GM23248 (cell line): ENCODE measurements around the gene DENND1A. TPM values are rescaled to one million over a fixed set of nuclear protein-coding genes. Genes with fewer than 3 reads are reported as not detected.

Source experiments
- DNase-seq: peaks from one replicate; pipeline ENCODE4 v3.0.0-alpha.2; 2015
- H2AFZ ChIP-seq: fragments of 200-600 bp; sonication (generic); 2 replicates; pipeline ENCODE4 v1.6.1; 2016; ENCODE audit warnings: antibody characterized with exemption
- H3F3A ChIP-seq: fragments of 200-600 bp; sonication (generic); 2 replicates; pipeline ENCODE4 v1.6.1; 2016; ENCODE audit warnings: mild to moderate bottlenecking, antibody characterized with exemption, mixed run types; ENCODE audit not compliant: insufficient read depth
- H3K27ac ChIP-seq: fragments of 200-600 bp; sonication (generic); 2 replicates; pipeline ENCODE4 v1.5.1; 2016; ENCODE audit warnings: mild to moderate bottlenecking
- H3K27me3 ChIP-seq: fragments of 200-600 bp; sonication (generic); replicated peaks from 2 replicates; pipeline ENCODE4 v1.6.1; 2016; ENCODE audit warnings: mild to moderate bottlenecking; ENCODE audit not compliant: insufficient read depth
- H3K36me3 ChIP-seq: fragments of 200-600 bp; sonication (generic); 2 replicates; pipeline ENCODE4 v1.6.1; 2016; ENCODE audit warnings: low read depth, mild to moderate bottlenecking
- H3K4me1 ChIP-seq: fragments of 200-600 bp; sonication (generic); 2 replicates; pipeline ENCODE4 v1.6.1; 2016; ENCODE audit warnings: mild to moderate bottlenecking; ENCODE audit not compliant: insufficient read depth
- H3K4me2 ChIP-seq: fragments of 200-600 bp; sonication (generic); one replicate; pipeline ENCODE4 v1.6.1; 2016; ENCODE audit warnings: mild to moderate bottlenecking; ENCODE audit not compliant: unreplicated experiment
- H3K4me3 ChIP-seq: fragments of 200-600 bp; sonication (generic); 2 replicates; pipeline ENCODE4 v1.5.1; 2016; ENCODE audit warnings: mild to moderate bottlenecking
- H3K79me2 ChIP-seq: fragments of 200-600 bp; sonication (generic); 2 replicates; pipeline ENCODE4 v1.6.1; 2016; ENCODE audit warnings: mild to moderate bottlenecking; ENCODE audit not compliant: insufficient read depth
- H3K9ac ChIP-seq: fragments of 200-600 bp; sonication (generic); 2 replicates; pipeline ENCODE4 v1.6.1; 2016; ENCODE audit warnings: mild to moderate bottlenecking
- H3K9me2 ChIP-seq: fragments of 200-600 bp; sonication (generic); 2 replicates; pipeline ENCODE4 v1.6.1; 2016; ENCODE audit warnings: mixed run types, mild to moderate bottlenecking, moderate library complexity; ENCODE audit not compliant: insufficient read depth
- H3K9me3 ChIP-seq: fragments of 200-600 bp; sonication (generic); one replicate; pipeline ENCODE4 v1.6.1; 2017; ENCODE audit warnings: low read depth
- H4K20me1 ChIP-seq: fragments of 200-600 bp; sonication (generic); 2 replicates; pipeline ENCODE4 v1.6.0; 2016; ENCODE audit not compliant: insufficient read depth
- EZH2 ChIP-seq: fragments of 200-600 bp; sonication (generic); IDR thresholded peaks from 2 replicates; pipeline ENCODE4 v1.6.1; 2018; ENCODE audit warnings: antibody characterized with exemption, mild to moderate bottlenecking; ENCODE audit not compliant: insufficient read depth, poor library complexity, severe bottlenecking
- EZH2phosphoT487 ChIP-seq: fragments of 200-600 bp; sonication (generic); IDR thresholded peaks from 2 replicates; pipeline ENCODE4 v1.6.1; 2018; ENCODE audit warnings: antibody characterized with exemption, moderate library complexity, mild to moderate bottlenecking, low read depth; ENCODE audit not compliant: insufficient read depth
- WGBS, 2 experiments: methylation state at CpG; one replicate each; pipeline ENCODE4 v1.1.6; 2015 to 2017; ENCODE audit warnings: low lambda C conversion rate in 2 of 2, low coverage in 1 of 2; ENCODE audit errors: missing lambda C conversion rate in 2 of 2; 5-methylcytosine and 5-hydroxymethylcytosine counted together
- in situ Hi-C: fragments of 300-500 bp; cut with MboI; formaldehyde crosslinking; loops from 2 replicates; pipeline ENCODE4 v1.15.0; 2020
- polyA plus RNA-seq: library from polyadenylated mRNA; unstranded; fragments of >200 nt; fragmentation: Nextera tagmentation; extraction: Ambion mirVana; gene quantifications from 2 replicates; pipeline ENCODE4 v1.2.1, GENCODE V29; 2016
- total RNA-seq: library from RNA; depleted of rRNA; stranded (reverse); fragments of >200 nt; shearing (Covaris generic); gene quantifications from 2 replicates; pipeline ENCODE4 v1.2.3, GENCODE V29; 2014

DENND1A gene
- total and polyA plus RNA-seq, 2 experiments from 2014 or later: 13.2 to 16.4 TPM

- H3K4me3 ChIP-seq: no peak overlapping the region
- no peaks in the 10 kb centered on the region for H3K9me3 ChIP-seq
- H3K79me2 ChIP-seq: peaks cover 56% of the 10 kb centered on the region
- in situ Hi-C loops: no loop called here
- peaks cover 36% of the 10 kb centered on the region for H3F3A ChIP-seq
- TF ChIP-seq EZH2phosphoT487: no peak
- TF ChIP-seq EZH2: no peak
- no peak overlapping the region for H3K9ac ChIP-seq
- H3K36me3 ChIP-seq: no peaks in the 10 kb centered on the region
- no peak overlapping the region for H3K27ac ChIP-seq
- H2AFZ ChIP-seq: no peak overlapping the region
- no peaks in the 10 kb centered on the region for H3K27me3 ChIP-seq
- peak overlapping the region; percentile 34 for H3K4me2 ChIP-seq
- H3K4me1 ChIP-seq: peaks cover 31% of the 10 kb centered on the region
- peak; percentile 46 for DNase-seq
- H4K20me1 ChIP-seq: peaks cover 16% of the 10 kb centered on the region; the same call in 1 of the 2 replicates
- 3 to 9% methylated on average over 2 of the region's 2 CpGs for WGBS, 2 experiments
- H3K9me2 ChIP-seq: no peaks in the 10 kb centered on the region
Measured at GRCh38 chr9:123925819-123926218, 4.1 kb downstream of the DENND1A start.

GRCh38 chr9:123925161-123925560 is 4.8 kb downstream of the DENND1A start:
- no peak for TF ChIP-seq EZH2phosphoT487
- TF ChIP-seq EZH2: no peak
- Histone ChIP-seq H3K9me3 (no peaks in the 10 kb centered on the region), H3F3A (peaks cover 36% of the 10 kb centered on the region), H3K9me2 (no peaks in the 10 kb centered on the region), H2AFZ (no peak overlapping the region), H3K27ac (no peak overlapping the region), H3K4me3 (no peak overlapping the region), H3K4me1 (peaks cover 31% of the 10 kb centered on the region), H3K79me2 (peaks cover 56% of the 10 kb centered on the region), H3K4me2 (peak overlapping the region; percentile 34), H3K27me3 (no peaks in the 10 kb centered on the region), H3K36me3 (no peaks in the 10 kb centered on the region), H3K9ac (no peak overlapping the region), H4K20me1 (peaks cover 16% of the 10 kb centered on the region; the same call in 1 of the 2 replicates)
- in situ Hi-C loops: no loop called here
- WGBS, 2 experiments: 99 to 100% methylated on average over 3 of the region's 3 CpGs
- DNase-seq: no peak

- no peaks in the 10 kb centered on the region for H3K36me3 ChIP-seq
- H2AFZ ChIP-seq: no peak overlapping the region
- peaks cover 16% of the 10 kb centered on the region; the same call in 1 of the 2 replicates for H4K20me1 ChIP-seq
- no peaks in the 10 kb centered on the region for H3K9me2 ChIP-seq
- no peaks in the 10 kb centered on the region for H3K27me3 ChIP-seq
- H3K27ac ChIP-seq: no peak overlapping the region
- H3K4me1 ChIP-seq: peaks cover 31% of the 10 kb centered on the region
- peaks cover 60% of the 10 kb centered on the region for H3K79me2 ChIP-seq
- H3K9me3 ChIP-seq: no peaks in the 10 kb centered on the region
- in situ Hi-C loops: no loop called here
- DNase-seq: peak; percentile 29
- 91 to 97% methylated on average over 5 of the region's 5 CpGs for WGBS, 2 experiments
- peaks cover 36% of the 10 kb centered on the region for H3F3A ChIP-seq
- no peak overlapping the region for H3K4me3 ChIP-seq
- no peak for TF ChIP-seq EZH2phosphoT487
- TF ChIP-seq EZH2: no peak
- H3K4me2 ChIP-seq: no peak overlapping the region
- H3K9ac ChIP-seq: no peak overlapping the region
Measured at GRCh38 chr9:123924727-123925126, 5.2 kb downstream of the DENND1A start.

GRCh38 chr9:123923884-123924283 is 6.0 kb downstream of the DENND1A start:
- Histone ChIP-seq H3K9me3 (no peaks in the 10 kb centered on the region), H3K36me3 (no peaks in the 10 kb centered on the region), H3K9ac (no peak overlapping the region), H3K79me2 (peaks cover 68% of the 10 kb centered on the region), H3K27ac (no peak overlapping the region), H2AFZ (no peak overlapping the region), H3K27me3 (no peaks in the 10 kb centered on the region), H3K4me1 (peaks cover 31% of the 10 kb centered on the region), H3K9me2 (no peaks in the 10 kb centered on the region), H3K4me2 (no peak overlapping the region), H3K4me3 (no peak overlapping the region), H4K20me1 (peaks cover 16% of the 10 kb centered on the region; the same call in 1 of the 2 replicates), H3F3A (peaks cover 32% of the 10 kb centered on the region)
- TF ChIP-seq EZH2phosphoT487 (no peak), EZH2 (no peak)
- in situ Hi-C loops: no loop called here
- DNase-seq: no peak
- 96% methylated on average over 3 of the region's 3 CpGs for WGBS, 2 experiments

- 96 to 100% methylated on average over 4 of the region's 4 CpGs for WGBS, 2 experiments
- no peak for DNase-seq
- Histone ChIP-seq H3K36me3 (no peaks in the 10 kb centered on the region), H3F3A (peaks cover 27% of the 10 kb centered on the region), H3K4me2 (no peak overlapping the region), H3K79me2 (peaks cover 73% of the 10 kb centered on the region), H3K4me1 (peaks cover 26% of the 10 kb centered on the region), H3K4me3 (no peak overlapping the region), H3K27ac (no peak overlapping the region), H3K9me2 (no peaks in the 10 kb centered on the region), H3K27me3 (no peaks in the 10 kb centered on the region), H3K9ac (no peak overlapping the region), H2AFZ (no peak overlapping the region), H3K9me3 (no peaks in the 10 kb centered on the region), H4K20me1 (peaks cover 12% of the 10 kb centered on the region; the same call in 1 of the 2 replicates)
- TF ChIP-seq EZH2phosphoT487: no peak
- no peak for TF ChIP-seq EZH2
- in situ Hi-C loops: no loop called here
Measured at GRCh38 chr9:123923377-123923776, 6.5 kb downstream of the DENND1A start.
